ENCODE measurements around the gene SLC39A9.

- no peak for TF ChIP-seq NFYB (IDR thresholded peaks at IDR 0.05; ENCODE audit: insufficient read depth, low read depth, low read length)
- TF ChIP-seq ZNF622 (IDR thresholded peaks at IDR 0.05) = no peak
- TF ChIP-seq FOXM1 (IDR thresholded peaks at IDR 0.05; ENCODE audit: low read depth, low read length) = no peak
- no peak for TF ChIP-seq JUNB (IDR thresholded peaks at IDR 0.05)
- TF ChIP-seq CTCF (IDR thresholded peaks at IDR 0.05 in 2 of 3, conservative IDR thresholded peaks at IDR 0.05 in 1 of 3; ENCODE audit: control insufficient read depth in 2 of 3, extremely low read depth in 1 of 3, insufficient read depth in 1 of 3, low read depth in 3 of 3, low read length in 3 of 3) = no peak
- TF ChIP-seq NFIC (IDR thresholded peaks at IDR 0.05; ENCODE audit: low read depth, low read length) = no peak
- TF ChIP-seq ZBED1 (IDR thresholded peaks at IDR 0.05; ENCODE audit: borderline replicate concordance) = no peak
- TF ChIP-seq CHD2 (IDR thresholded peaks at IDR 0.05; ENCODE audit: borderline replicate concordance, low read depth, low read length) = no peak
- TF ChIP-seq NRF1 (conservative IDR thresholded peaks at IDR 0.05; ENCODE audit: low read depth, low read length) = no peak
- no peak for TF ChIP-seq ATF3 (IDR thresholded peaks at IDR 0.05; ENCODE audit: borderline replicate concordance, extremely low read depth, low read depth, low read length)
- TF ChIP-seq YY1 (IDR thresholded peaks at IDR 0.05; ENCODE audit: low read depth, low read length) = no peak
- TF ChIP-seq MEF2B (IDR thresholded peaks at IDR 0.05; ENCODE audit: partially characterized antibody, poor library complexity, severe bottlenecking) = no peak
Measured at GRCh38 chr14:69355154-69355597, 43.3 kb upstream of the SLC39A9 start.
